ENCODE results near the gene DLGAP4.
"Not testable (repeated sequence)": the region's sequence is repeated elsewhere in the genome, so short reads cannot be mapped to it uniquely, and the experiment has no call there.

DLGAP4 gene

DNA sequence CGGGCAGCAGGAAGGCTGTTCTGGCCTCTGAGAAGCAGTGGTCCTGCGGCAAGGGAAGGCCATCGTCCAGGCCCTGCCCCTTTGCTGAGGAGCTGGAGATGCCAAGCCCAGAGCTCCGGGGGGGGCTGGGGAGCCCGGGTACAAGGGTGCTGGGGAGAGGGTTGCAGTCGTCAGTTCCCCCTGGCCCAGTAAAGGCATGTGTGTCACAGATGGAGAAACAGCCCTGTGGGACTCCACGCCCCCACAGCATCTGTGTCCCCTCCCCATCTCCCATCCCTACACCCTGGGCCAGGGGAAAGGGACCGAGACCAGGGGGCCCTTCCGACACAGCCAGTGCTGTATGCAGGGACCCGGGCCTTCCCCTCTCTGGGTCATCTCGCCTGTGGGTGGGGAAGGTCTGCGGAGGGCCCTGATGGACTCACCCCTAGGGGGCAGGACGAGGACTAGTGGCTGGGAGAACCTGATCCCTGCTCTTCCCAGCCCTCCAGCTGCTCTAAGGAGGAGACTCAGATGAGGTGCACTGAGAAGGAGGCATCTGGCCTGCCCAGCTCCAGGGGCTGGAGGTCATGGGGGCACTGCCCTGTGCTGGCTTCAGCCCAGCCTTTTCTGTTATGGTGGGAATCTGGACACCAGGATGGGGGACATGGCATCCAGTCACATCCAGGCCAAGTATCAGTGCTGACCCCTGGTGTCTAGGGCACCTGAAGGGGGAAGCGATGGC lies 235.8 kb downstream of the DLGAP4 start:
- no peak for DNase-seq

DNA sequence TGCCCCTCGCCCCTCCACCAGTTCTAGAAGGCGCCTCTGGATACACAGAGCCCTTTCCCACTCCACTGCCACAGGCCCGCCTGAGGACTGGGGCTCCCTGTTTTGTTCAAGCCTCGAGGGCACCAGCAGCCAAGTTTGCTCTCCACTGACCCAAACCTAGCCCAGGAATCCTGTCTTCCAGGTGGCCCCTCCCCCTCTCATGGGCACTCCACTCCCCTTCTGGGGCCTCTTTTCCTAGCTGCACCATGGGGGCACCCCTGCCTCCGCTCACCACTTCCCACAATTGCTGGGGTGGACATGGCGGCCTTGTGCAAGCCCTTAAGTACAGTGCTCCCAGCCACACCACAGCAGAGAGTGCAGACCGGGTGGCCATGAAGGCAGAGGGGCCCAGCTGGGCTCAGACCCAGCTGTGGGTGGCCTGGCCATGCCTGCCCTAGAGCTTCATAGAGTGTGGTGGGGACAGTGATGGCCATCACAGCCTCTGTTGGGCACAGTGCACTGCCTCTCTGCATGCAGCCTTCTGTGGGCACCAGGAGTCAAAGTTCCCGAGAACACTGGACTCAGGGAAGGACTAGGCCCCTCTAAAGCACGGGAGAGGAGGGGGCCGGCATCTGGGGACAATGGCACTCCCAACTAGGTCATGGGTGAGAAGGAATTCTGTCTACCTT lies 236.5 kb downstream of the DLGAP4 start:
- DNase-seq = no peak

DNA sequence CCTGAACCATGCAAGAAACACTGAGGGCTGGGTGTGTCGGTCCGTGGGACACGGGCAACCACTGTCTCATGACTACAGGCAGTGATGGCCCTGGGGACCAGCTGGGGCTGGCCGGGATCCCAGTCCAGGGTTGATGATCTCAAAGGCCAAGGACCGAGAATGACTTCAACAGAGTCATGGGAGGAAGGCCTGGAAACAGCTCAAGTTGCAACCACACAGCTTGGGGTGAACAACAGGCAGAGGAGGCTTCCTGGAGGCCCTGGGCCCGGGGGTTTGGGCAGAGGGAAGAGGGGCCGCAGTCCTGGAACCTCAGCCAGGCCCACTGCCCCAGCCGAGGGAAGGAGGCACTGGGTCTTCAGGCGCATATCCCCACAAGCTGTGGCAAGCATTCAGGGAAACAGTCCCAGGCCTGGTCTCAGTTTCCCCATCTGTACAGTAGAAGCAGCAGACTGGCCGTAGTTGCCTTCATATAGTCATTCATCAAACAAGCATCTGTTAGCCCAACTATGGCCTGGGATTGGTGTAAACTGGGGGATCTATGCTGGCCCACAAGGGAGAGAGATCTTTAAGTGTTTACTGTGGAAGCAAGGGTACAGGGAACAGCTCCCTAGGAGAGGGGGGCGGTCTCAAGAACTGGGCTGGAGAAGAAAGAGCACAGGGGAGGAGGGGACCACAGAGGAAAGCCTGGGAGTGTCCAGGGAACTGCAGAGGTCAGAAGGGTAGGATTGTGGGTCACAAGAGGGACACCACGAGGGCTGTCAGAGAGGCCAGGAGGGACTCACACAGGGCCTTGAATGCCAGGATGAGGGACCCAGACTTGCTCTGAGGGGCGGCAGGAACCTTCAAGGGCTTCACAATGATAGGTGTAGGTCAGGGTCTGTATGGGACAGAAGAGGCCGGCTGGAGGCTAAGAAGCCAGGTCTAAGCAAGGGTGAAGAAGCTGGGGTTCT lies 237.3 kb downstream of the DLGAP4 start:
- DNase-seq = no peak

DNA sequence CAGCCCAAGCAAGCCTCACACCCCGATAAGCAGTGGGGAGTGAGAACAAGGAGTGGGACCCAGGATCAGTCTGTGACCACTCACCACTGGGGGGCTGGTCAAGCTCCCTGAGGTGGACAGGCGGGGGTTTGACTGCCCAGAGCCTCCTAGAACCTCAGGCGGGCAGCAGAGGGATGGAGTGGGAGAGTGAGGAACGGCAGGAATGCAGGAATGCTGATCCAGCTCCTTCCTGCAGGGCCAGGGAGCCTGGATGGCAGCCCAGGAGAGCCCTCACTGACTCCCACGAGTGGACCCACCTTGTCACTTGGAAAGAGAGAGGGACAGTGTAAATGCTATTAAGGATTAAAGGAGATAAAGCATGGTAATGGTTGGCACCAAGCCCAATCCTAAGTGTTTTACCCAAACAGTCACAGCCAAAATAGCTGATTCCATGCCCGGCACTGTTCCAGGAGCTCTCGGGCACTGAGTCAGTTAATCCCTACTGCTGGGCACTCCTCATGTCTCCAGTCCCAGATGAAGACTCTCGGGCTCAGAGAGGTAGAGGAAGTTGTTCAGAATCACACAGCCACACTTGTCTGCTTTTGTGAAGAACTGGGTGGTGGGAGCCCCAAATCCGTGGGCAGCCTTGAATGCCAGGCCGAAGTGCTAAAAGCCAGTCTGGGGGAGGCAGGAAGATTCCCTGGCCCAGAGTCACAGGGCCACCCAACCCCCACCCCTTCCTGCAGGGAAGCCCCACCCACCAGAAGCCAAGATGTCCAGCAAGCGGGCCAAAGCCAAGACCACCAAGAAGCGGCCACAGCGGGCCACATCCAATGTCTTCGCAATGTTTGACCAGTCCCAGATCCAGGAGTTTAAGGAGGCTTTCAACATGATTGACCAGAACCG lies 238.2 kb downstream of the DLGAP4 start:
- DNase-seq = no peak

DNA sequence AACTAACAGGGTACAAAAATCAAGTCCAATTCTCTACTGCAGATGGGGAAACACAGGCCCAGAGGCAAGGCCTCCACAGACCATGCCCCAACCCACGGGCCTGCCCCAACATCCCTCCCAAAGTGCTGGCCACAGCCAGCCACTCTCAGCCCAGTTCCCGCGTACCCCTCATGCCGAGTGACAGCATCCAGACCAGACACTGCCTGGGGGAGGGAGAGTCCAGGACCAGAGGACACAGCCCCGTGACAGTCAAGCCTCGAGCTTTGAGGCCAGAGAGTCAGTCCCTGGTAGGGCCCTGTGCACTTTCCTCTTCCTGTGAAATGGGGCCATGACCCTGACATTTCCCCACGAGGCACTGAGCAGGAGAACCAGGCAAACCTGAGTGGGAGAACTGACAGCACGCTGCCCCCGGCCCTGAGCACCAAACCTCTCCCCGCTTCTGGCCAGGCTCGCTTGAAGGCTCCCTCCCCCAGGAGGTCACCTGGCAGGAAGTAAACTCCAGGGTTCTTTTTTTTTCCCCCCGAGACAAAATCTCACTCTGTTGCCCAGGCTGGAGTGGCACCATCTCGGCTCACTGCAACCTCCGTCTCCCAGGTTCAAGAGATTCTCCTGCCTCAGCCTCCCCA lies 240.1 kb downstream of the DLGAP4 start:
- no peak for DNase-seq

DNA sequence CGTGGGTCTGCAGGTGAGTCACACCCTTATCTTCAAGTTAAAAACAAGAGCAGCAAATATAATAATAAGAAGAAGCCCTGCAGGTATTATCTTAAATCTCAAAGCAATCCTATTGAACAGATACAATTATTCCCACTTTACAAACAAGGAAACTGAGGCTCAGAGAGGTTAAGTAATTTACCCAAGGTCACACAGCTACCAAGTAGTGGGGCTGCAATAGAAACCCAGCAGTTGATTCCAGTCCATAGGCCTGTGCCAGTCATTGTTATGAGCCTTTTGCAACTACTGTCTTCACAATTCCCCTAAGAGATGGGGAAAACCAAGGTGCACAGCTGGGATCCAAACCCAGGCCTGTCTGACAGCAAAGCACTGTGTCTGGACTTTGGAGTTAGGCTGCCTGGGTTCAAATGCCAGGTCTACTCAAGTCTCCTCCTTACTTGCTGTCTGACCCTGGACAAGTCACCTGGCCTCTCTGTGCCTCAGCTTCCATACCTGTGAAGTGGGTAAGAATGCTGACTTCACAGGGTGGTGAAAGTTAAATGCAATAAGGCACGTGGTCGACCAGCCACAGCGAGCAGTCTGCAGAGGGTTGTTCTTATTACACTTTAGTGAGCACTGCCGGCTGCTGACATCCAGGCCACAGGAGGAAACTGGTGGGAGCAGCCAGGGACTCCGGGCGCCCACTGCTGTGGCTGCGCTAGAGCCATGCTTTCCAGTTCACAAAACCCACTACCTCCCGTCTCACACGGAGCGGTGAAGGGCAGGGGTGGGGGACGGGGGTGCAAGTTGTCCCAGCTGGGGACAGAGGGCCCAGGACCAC lies 241.3 kb downstream of the DLGAP4 start:
- no peak for DNase-seq

DNA sequence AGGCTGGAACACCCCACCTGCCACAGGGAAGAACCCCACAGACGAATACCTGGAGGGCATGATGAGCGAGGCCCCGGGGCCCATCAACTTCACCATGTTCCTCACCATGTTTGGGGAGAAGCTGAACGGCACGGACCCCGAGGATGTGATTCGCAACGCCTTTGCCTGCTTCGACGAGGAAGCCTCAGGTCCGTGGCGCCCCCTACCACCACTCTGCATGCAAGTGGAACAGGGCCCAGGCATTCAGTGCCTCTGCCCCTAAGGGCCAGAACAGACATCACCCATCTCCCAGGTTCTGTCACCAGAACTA lies 241.8 kb downstream of the DLGAP4 start:
- no peak for DNase-seq

DNA sequence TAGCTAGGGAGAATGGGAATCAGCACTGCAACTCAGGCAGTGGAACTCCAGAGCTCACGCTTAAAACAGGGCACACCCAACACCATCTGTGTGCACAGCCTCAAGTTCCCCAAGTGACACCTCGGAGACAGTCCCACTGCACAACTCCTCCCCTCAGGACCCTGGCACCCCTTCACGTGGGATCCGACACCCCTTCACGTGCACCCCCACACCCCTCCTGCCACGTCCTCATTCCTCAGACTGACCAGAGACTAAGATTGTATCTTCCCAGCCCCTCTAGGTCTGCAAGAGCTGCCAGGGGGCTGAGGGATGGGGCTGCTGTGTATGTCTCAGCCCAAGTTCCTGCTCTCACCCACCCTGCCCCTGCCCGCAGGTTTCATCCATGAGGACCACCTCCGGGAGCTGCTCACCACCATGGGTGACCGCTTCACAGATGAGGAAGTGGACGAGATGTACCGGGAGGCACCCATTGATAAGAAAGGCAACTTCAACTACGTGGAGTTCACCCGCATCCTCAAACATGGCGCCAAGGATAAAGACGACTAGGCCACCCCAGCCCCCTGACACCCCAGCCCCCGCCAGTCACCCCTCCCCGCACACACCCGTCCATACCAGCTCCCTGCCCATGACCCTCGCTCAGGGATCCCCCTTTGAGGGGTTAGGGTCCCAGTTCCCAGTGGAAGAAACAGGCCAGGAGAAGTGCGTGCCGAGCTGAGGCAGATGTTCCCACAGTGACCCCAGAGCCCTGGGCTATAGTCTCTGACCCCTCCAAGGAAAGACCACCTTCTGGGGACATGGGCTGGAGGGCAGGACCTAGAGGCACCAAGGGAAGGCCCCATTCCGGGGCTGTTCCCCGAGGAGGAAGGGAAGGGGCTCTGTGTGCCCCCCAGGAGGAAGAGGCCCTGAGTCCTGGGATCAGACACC lies 242.8 kb downstream of the DLGAP4 start:
- DNase-seq = no peak

DNA sequence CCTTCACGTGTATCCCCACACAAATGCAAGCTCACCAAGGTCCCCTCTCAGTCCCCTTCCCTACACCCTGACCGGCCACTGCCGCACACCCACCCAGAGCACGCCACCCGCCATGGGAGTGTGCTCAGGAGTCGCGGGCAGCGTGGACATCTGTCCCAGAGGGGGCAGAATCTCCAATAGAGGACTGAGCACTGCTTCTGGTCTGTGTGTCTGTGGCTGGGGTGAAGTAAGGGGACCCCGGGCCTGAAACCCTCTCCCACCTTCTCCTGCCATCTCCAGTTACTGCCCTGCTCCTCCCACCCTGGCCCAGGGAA lies 243.4 kb downstream of the DLGAP4 start:
- DNase-seq = no peak

DNA sequence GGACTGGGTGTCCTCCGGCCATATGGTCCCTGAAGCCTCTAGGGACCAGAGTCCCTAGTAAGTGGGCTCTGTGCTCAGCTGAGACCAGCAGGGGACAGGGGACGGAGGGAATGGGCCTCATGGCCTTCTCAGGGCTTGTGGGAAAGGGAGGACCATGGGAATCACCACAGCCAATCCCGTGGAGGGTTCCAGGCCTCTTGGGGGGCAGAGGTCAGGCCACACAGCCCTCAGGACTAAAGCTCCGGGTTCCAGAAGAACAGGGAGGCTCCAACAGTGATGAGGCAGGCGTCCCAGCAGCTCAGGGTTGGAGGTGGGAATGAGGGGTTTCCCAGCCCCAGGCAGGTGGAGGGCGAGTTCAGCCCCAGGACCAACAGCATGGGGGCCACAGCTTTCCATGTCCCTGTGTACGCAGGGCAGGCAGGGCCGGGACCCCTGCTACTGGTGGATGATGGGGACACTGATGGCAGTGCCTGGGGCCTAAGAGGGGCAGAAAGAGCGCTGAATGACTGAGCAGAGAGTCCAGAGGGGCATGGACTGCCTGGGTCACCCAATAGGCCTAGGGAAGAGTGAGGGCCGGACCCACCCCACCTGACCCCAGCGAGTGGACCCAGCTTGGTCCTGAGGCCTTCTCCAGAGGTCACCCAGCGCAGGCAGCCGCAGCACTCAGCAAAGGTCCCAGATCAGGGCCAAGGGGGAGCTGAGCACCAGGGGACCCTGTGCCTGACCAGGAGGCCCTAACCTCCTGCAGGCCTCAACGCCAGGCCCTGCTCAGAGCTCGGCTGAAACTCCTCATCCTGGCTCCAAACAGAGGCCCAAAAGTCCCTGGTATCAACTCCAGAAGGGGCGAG lies 244.0 kb downstream of the DLGAP4 start:
- no peak for DNase-seq

DNA sequence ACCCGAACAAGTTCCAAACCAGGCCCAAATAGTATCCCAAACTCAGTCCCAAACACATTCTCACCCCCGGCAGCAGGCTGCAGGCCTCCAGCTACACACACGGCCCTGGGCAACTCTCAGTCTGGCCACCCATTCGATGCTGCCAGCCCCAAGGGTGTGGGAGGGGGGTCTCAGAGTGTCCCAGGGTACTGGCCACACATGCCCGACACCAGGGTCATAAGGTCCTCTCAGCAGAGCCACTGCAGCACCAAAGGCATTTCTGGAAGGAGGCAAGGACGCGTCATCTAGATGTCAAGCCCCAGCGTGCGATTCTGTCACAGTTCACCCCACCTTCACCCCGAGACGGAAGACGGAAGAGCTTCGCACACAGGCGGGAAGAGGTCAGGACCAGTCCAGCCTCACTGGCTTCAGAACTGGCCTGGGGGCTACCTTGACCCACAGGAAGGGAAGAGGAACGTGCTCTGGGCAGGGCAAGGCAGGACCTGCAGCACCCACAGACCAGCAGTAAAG lies 244.7 kb downstream of the DLGAP4 start:
- DNase-seq = no peak

DNA sequence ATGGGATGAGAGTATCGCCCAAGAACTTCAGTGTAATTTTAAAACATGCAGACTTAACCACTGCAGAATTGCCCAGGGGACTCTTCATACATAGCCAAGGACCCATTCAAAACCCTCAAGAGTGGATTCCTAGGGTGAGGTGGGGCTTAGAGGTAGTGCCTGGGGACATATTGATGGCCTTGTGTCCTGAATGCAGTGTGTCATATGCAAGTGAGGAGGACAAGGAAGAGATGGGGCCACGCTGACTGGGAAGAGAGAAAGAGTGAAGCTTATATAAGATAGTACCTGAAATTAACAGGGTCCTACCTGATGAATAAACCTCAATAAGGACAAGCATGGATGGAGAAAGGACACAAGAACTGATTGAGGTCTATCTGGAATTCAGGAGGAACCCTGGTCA lies 249.1 kb downstream of the DLGAP4 start:
- no peak for DNase-seq

DNA sequence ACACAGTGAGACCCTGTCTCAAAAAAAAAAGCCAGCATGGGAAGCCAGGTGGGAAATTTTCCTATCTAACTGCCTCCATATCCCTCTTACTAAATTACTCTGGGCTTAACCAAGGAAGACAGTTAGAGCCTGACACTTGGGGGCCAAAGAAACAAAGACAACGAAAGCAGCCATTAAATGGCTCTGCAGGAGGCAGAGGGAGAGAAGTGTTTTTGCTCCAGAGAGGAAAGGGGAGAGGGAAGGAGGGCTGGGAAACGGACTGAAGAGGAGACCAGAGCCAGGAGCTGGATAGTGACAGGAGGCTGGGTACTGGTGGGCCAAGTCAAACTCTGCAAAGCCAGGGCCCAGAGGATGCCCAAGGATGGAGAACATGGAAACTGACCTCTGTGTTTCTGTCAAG lies 256.6 kb downstream of the DLGAP4 start:
- no peak for DNase-seq

DNA sequence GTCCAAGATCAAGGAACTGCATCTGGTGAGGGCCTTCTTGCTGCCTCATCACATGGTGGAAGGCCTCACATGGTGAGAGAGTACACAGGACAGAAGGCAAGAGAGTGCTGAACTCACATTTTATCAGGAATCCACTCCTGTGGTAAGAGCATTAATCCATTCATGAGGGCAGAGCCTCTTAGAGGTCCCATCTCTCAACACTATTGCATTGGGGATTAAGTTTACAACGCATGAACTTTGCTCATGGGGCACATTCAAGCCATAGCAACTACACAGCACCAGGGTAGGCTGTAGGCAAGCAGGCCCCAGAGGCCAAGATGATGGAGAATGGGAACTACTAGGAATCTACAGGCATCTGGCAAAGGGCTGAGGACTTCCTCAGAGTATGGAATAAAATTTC lies 257.2 kb downstream of the DLGAP4 start:
- DNase-seq = no peak

DNA sequence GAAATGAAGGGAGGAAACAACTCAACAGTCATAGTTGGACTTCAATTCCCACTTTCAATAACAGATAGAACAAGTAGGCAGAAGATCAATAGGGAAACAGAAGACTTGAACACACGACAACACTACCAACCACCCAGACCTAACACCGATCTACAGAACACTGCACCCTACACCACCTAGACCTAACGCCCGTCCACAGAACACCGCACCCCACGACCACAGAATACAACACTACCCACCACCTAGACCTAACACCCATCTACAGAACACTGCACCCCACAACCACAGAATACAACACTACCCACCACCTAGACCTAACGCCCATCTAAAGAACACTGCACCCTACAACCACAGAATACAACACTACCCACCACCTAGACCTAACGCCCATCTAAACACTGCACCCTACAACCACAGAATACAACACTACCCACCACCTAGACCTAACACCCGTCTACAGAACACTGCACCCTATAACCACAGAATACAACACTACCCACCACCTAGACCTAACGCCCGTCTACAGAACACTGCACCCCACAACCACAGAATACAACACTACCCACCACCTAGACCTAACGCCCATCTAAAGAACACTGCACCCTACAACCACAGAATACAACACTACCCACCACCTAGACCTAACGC lies 258.1 kb downstream of the DLGAP4 start:
- DNase-seq = not testable (repeated sequence)

DNA sequence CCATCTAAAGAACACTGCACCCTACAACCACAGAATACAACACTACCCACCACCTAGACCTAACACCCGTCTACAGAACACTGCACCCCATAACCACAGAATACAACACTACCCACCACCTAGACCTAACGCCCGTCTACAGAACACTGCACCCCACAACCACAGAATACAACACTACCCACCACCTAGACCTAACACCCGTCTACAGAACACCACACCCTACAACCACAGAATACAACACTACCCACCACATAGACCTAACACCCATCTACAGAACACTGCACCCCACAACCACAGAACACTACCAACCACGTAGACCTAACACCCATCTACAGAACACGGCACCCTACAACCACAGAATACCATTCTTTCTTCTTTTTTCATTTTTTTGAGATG lies 258.6 kb downstream of the DLGAP4 start:
- not testable (repeated sequence) for DNase-seq

DNA sequence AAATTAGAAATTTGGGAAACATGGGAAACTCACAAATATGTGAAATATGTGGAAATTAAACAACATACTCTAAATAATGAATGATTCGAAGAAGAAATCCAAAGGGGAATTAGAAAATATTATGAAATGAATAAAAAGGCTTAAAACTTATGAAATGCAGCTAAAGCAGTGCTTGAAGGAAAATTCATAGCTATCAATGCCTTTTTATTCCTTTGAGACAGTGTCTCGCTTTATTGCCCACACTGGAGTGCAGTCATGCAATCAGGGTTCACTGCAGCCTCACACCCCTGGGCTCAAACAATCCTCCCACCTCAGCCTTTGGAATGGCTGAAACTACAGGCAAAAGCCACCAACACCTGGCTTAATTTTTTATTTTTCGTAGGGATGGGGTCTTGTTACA lies 259.4 kb downstream of the DLGAP4 start:
- DNase-seq = no peak

DNA sequence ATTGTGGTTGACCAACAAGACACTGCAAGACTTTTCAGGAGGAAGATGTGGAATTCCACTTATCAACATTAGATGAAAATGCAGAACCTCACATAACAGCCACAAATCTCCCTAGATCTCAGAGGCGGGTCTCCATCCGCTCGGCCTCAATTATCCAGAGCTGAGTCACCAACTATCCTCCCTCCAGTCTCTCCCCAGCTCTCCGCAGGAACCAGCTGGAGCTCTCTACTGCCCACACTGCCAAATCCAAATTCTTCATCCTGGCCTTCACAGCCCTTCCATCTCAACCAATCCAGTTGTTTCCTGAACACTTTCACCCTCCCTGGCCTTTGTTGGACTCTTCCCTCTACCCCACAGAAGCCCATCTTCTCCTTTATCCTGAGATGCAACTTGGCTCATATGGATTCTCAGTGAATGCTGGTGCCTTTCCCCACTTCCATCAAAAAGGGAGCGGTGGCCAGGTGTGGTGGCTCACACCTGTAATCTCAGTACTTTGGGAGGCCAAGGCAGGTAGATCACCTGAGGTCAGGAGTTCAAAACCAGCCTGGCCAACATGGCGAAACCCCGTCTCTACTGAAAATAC lies 263.8 kb downstream of the DLGAP4 start:
- no peak for DNase-seq
